ENCODE results near the gene CAV1. TPM values are rescaled to one million over a fixed set of nuclear protein-coding genes. Genes with fewer than 3 reads are reported as not detected.

CAV1 gene
- total RNA-seq, 4 donors from 2014 or later = 52.2 to 73.8 (median 62.2) TPM

GRCh38 chr7:116547347-116547746 is 22.5 kb downstream of the CAV1 start:
- TF ChIP-seq POLR2A (IDR thresholded peaks at IDR 0.05) = no peak
- no peak for TF ChIP-seq POLR2AphosphoS5 (IDR thresholded peaks at IDR 0.05)
- no peak for TF ChIP-seq EP300 (IDR thresholded peaks at IDR 0.05; ENCODE audit: low read depth)
- TF ChIP-seq CTCF (IDR thresholded peaks at IDR 0.05) = no peak
- intact Hi-C loops (cut with DNase I; ENCODE audit: low total_unique reads) = no loop called here
- WGBS, 2 donors (ENCODE audit: low coverage in 1 of 2) = 76% methylated on average over 2 of the region's 2 CpGs; no CpG with 5 or more reads in 1 of the 2 donors
- H3K27me3 ChIP-seq = no peaks in the 10 kb centered on the region
- no peaks in the 10 kb centered on the region for H3K36me3 ChIP-seq
- peak overlapping the region in 3 of 4 donors; percentile 38 to 64 (median 58) for H3K27ac ChIP-seq
- DNase-seq = no peak
- H3K9me3 ChIP-seq = no peaks in the 10 kb centered on the region
- H3K4me3 ChIP-seq = no peak overlapping the region
- H3K4me1 ChIP-seq = peaks cover 0 to 12% (median 0%) of the 10 kb centered on the region in 4 donors
- in situ Hi-C loops (cut with MboI; ENCODE audit: low pct_ligation_motif_present in 1 of 4, low pct_unique_long_range_greater_than_20kb in 1 of 4, low sequenced_read_pairs in 3 of 4) = no loop called here

- 30 to 56% methylated on average over 2 to 3 of the region's 3 CpGs for WGBS, 2 donors (ENCODE audit: low coverage in 1 of 2)
- Histone ChIP-seq H3K36me3 (no peaks in the 10 kb centered on the region), H3K27me3 (no peaks in the 10 kb centered on the region), H3K4me1 (peaks cover 0 to 5% (median 0%) of the 10 kb centered on the region in 4 donors), H3K9me3 (no peaks in the 10 kb centered on the region), H3K27ac (peak overlapping the region in 2 of 4 donors; percentile 7 to 64), H3K4me3 (no peak overlapping the region)
- intact Hi-C loops (cut with DNase I; ENCODE audit: low total_unique reads) (no loop called here), in situ Hi-C loops (cut with MboI; ENCODE audit: low pct_ligation_motif_present in 1 of 4, low pct_unique_long_range_greater_than_20kb in 1 of 4, low sequenced_read_pairs in 3 of 4) (no loop called here)
- TF ChIP-seq POLR2A (IDR thresholded peaks at IDR 0.05) = no peak
- no peak for TF ChIP-seq EP300 (IDR thresholded peaks at IDR 0.05; ENCODE audit: low read depth)
- TF ChIP-seq POLR2AphosphoS5 (IDR thresholded peaks at IDR 0.05) = no peak
- TF ChIP-seq CTCF (IDR thresholded peaks at IDR 0.05) = no peak
- DNase-seq = no peak
Measured at GRCh38 chr7:116548506-116548905, 23.7 kb downstream of the CAV1 start.

GRCh38 chr7:116549370-116549769 is 24.5 kb downstream of the CAV1 start:
- Histone ChIP-seq H3K27me3 (no peaks in the 10 kb centered on the region), H3K4me1 (peaks cover 0 to 3% (median 0%) of the 10 kb centered on the region in 4 donors), H3K4me3 (no peak overlapping the region), H3K27ac (peak overlapping the region in 1 of 4 donors; percentile 7), H3K36me3 (no peaks in the 10 kb centered on the region), H3K9me3 (no peaks in the 10 kb centered on the region)
- intact Hi-C loops (cut with DNase I; ENCODE audit: low total_unique reads) (no loop called here), in situ Hi-C loops (cut with MboI; ENCODE audit: low pct_ligation_motif_present in 1 of 4, low pct_unique_long_range_greater_than_20kb in 1 of 4, low sequenced_read_pairs in 3 of 4) (no loop called here)
- TF ChIP-seq EP300 (IDR thresholded peaks at IDR 0.05; ENCODE audit: low read depth) (no peak), POLR2AphosphoS5 (IDR thresholded peaks at IDR 0.05) (no peak), CTCF (IDR thresholded peaks at IDR 0.05) (no peak), POLR2A (IDR thresholded peaks at IDR 0.05) (no peak)
- DNase-seq = no peak

- in situ Hi-C loops (cut with MboI; ENCODE audit: low pct_ligation_motif_present in 1 of 4, low pct_unique_long_range_greater_than_20kb in 1 of 4, low sequenced_read_pairs in 3 of 4) (no loop called here), intact Hi-C loops (cut with DNase I; ENCODE audit: low total_unique reads) (no loop called here)
- DNase-seq = no peak
- Histone ChIP-seq H3K36me3 (no peaks in the 10 kb centered on the region), H3K27me3 (no peaks in the 10 kb centered on the region), H3K9me3 (no peaks in the 10 kb centered on the region), H3K4me1 (no peaks in the 10 kb centered on the region), H3K4me3 (no peak overlapping the region), H3K27ac (peak overlapping the region in 2 of 4 donors; percentile 5 to 63)
- 80% methylated on average over 5 of the region's 5 CpGs; no CpG with 5 or more reads in 1 of the 2 donors for WGBS, 2 donors (ENCODE audit: low coverage in 1 of 2)
- TF ChIP-seq CTCF (IDR thresholded peaks at IDR 0.05) (no peak), EP300 (IDR thresholded peaks at IDR 0.05; ENCODE audit: low read depth) (no peak), POLR2A (IDR thresholded peaks at IDR 0.05) (no peak), POLR2AphosphoS5 (IDR thresholded peaks at IDR 0.05) (no peak)
Measured at GRCh38 chr7:116551692-116552091, 26.9 kb downstream of the CAV1 start.
